Glomerular visceral epithelial cell (primary cell): Measurements from ENCODE around the gene MRPL40.

Experiments used
- DNase-seq: peaks from one replicate; pipeline ENCODE4 v3.0.0-alpha.2; 2016; ENCODE audit errors: extremely low spot score

Gene MRPL40

DNA sequence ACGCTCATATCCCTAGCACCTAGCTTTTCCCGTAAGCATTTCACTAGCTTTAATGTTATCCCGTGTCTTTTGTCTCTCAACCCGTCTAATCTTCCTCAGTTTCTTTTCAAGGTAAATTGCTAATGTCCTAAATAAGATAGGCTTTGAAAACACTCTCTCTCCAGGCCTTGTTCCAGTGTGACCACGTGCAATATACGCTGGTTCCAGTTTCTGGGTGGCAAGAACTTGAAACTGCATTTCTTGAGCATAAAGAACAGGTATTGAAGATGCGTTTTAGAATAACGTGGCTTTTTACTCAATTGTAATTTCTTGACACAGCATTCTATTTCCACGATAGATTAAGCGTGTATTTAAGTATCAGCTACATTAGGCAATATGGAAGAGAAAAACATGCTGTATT lies 48.4 kb downstream of the MRPL40 start:
- DNase-seq = no peak

DNA sequence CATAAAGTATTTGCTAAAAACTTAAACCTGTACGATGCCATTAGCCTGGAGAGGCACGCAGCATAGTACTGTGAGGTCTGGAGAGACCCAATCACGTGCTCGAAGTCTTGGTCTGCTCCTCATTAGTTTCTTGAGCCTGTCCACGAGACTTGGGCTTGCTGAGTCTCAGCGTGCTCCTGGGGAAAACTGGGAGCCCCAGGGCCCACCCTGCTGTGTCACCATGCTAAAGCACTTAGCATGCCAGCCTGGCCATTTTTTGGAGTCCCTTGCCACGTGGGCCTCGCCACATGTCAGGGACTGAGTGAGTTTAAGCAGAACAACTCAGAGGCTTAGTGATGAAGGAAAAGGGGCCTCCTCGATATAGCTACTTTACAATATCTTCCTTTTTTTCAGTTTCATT lies 50.0 kb downstream of the MRPL40 start:
- no peak for DNase-seq

DNA sequence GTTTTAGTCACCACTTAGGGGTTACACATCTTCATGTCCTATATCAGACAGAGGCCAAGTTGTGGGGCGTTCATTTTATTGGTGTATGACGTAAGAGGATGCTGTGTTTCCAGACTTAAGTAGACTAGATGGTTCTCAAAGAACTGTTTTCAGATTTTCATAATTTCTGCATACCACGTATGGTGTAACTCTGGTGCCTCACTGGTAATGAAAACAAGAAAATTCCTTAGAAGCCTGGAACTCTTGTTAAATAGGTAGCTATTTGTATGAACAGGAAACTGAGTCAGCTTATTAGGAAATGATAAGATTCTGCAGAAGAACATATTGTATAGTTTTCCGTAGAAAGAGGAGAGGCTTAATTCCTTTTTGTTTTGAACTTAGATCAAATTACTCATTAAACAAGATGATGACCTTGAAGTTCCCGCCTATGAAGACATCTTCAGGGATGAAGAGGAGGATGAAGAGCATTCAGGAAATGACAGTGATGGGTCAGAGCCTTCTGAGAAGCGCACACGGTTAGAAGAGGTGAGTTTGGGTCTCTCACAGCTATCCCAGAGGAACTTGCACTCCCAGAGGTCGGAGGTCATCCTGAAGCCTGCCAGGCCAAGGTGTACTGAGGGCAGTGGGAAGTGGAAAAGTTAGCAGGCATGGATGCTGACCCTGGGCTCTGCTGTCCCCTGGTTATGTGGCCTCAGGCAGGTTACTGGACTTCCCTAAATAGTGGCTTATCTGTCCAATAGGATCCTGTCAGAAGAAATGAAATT lies 51.3 kb downstream of the MRPL40 start:
- DNase-seq = no peak
